GM12873 (cell line): Measurements from ENCODE around the gene ATP1A2.
A peak's percentile ranks its signal among the peaks of the same experiment; 100 is the strongest.

Experiments used
- CTCF ChIP-seq: IDR thresholded peaks from 2 replicates; pipeline ENCODE4 v1.5.1; 2012; ENCODE audit warnings: low read depth, mild to moderate bottlenecking, moderate library complexity, low read length, control low read depth; ENCODE audit not compliant: insufficient read depth; ENCODE audit errors: missing control alignments

ATP1A2 gene

GRCh38 chr1:160164121-160164520, 48.6 kb downstream of the ATP1A2 start:
- no peak for TF ChIP-seq CTCF

- TF ChIP-seq CTCF, result no peak
Observed at GRCh38 chr1:160166166-160166868, 50.8 kb downstream of the ATP1A2 start.

- no peak for TF ChIP-seq CTCF
Observed at GRCh38 chr1:160167056-160167455, 51.5 kb downstream of the ATP1A2 start.

GRCh38 chr1:160167580-160167979, 52.0 kb downstream of the ATP1A2 start:
- TF ChIP-seq CTCF, result peak; percentile 36

- no peak for TF ChIP-seq CTCF
Observed at GRCh38 chr1:160168016-160168415, 52.5 kb downstream of the ATP1A2 start.

- peak; percentile 11 for TF ChIP-seq CTCF
Observed at GRCh38 chr1:160168609-160169369, 53.2 kb downstream of the ATP1A2 start.

- TF ChIP-seq CTCF, result no peak
Observed at GRCh38 chr1:160169553-160170399, 54.2 kb downstream of the ATP1A2 start.
